Prostate gland (tissue), 2 donors: ENCODE data around the gene MCC.

Experiments
- POLR2A ChIP-seq: fragments of 450-650 bp; IDR thresholded peaks from one replicate; pipeline ENCODE4 v1.6.1; 2016; ENCODE audit warnings: antibody characterized with exemption, mild to moderate bottlenecking
- TF ChIP-seq, protein P1 (sequence below), 4 experiments: fragments of 200-600 bp in 2 of 4; fragments of 450-650 bp in 2 of 4; sonication (generic) in 2 of 4; IDR thresholded peaks; 1 replicate in 3 of 4; 2 replicates in 1 of 4; pipeline ENCODE4 v1.5.1; 2016 to 2019; ENCODE audit warnings: antibody characterized with exemption in 4 of 4, mild to moderate bottlenecking in 2 of 4, moderate library complexity in 2 of 4

DNA sequence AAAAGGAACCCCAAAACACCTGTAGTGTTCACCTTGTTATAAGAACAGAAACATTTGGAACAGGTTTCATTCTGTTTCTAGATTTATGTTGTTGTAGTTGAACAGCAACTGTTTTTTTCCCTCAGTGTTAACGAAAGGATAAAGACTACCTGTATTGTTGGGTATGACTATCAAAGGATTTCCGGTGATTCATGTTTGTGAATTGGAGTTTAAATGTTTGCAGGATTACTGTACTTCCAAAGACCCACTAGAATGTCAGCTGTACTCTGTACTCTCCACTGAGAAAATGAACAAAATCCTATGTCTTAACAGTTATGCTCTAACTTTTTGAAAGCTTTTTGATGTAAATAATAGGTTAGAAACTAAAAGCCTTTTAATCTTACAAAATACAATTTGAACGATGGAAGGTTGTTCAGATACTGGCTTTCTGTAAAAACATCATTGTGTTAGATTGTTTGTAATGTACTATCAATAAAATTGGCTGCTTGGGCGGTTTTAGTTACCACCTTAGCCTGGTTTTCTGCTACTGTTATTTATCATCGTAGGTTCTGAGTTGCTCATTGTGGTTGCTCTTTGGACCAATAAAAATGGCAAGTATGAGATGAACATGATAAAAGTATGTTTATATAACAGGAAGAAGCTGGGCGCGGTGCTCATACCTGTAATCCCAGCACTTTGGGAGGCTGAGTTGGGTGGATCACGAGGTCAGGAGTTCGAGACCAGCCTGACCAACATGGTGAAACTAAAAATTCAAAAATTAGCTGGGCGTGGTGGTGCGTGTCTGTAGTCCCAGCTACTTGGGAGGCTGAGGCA is 467.6 kb downstream of the MCC start:
- TF ChIP-seq, protein P1, sequence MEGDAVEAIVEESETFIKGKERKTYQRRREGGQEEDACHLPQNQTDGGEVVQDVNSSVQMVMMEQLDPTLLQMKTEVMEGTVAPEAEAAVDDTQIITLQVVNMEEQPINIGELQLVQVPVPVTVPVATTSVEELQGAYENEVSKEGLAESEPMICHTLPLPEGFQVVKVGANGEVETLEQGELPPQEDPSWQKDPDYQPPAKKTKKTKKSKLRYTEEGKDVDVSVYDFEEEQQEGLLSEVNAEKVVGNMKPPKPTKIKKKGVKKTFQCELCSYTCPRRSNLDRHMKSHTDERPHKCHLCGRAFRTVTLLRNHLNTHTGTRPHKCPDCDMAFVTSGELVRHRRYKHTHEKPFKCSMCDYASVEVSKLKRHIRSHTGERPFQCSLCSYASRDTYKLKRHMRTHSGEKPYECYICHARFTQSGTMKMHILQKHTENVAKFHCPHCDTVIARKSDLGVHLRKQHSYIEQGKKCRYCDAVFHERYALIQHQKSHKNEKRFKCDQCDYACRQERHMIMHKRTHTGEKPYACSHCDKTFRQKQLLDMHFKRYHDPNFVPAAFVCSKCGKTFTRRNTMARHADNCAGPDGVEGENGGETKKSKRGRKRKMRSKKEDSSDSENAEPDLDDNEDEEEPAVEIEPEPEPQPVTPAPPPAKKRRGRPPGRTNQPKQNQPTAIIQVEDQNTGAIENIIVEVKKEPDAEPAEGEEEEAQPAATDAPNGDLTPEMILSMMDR (IDR thresholded peaks at IDR 0.05): no peak
- TF ChIP-seq POLR2A: no peak
